ENCODE results near the gene B4GALNT1.

B4GALNT1 gene

GRCh38 chr12:57583008-57583831 lies 49.8 kb downstream of the B4GALNT1 start:
- Histone ChIP-seq H3K36me3 (ENCODE audit: insufficient read depth, low read length) (no peaks in the 10 kb centered on the region), H3K27ac (ENCODE audit: low read depth, low read length) (no peak overlapping the region), H2AFZ (ENCODE audit: low read length, unreplicated experiment) (no peak overlapping the region), H3K27me3 (ENCODE audit: insufficient read depth, low read length) (peaks cover 22% of the 10 kb centered on the region), H3K79me2 (ENCODE audit: control insufficient read depth, insufficient read depth, low read length, unreplicated experiment) (no peaks in the 10 kb centered on the region), H3K4me1 (ENCODE audit: control insufficient read depth, insufficient read depth, low read length, unreplicated experiment) (no peaks in the 10 kb centered on the region), H3K4me3 (ENCODE audit: low read depth, low read length) (no peak overlapping the region)

GRCh38 chr12:57582440-57582839 lies 50.6 kb downstream of the B4GALNT1 start:
- H3K27ac ChIP-seq (ENCODE audit: low read depth, low read length) = no peak overlapping the region
- no peak overlapping the region for H3K4me3 ChIP-seq (ENCODE audit: low read depth, low read length)
- no peaks in the 10 kb centered on the region for H3K79me2 ChIP-seq (ENCODE audit: control insufficient read depth, insufficient read depth, low read length, unreplicated experiment)
- H3K27me3 ChIP-seq (ENCODE audit: insufficient read depth, low read length) = peaks cover 15% of the 10 kb centered on the region
- H2AFZ ChIP-seq (ENCODE audit: low read length, unreplicated experiment) = no peak overlapping the region
- no peaks in the 10 kb centered on the region for H3K4me1 ChIP-seq (ENCODE audit: control insufficient read depth, insufficient read depth, low read length, unreplicated experiment)
- no peaks in the 10 kb centered on the region for H3K36me3 ChIP-seq (ENCODE audit: insufficient read depth, low read length)

- Histone ChIP-seq H3K4me3 (ENCODE audit: low read depth, low read length) (no peak overlapping the region), H3K4me1 (ENCODE audit: control insufficient read depth, insufficient read depth, low read length, unreplicated experiment) (no peaks in the 10 kb centered on the region)
Observed at GRCh38 chr12:57581802-57582201, 51.2 kb downstream of the B4GALNT1 start.

GRCh38 chr12:57580466-57580795 lies 52.6 kb downstream of the B4GALNT1 start:
- Histone ChIP-seq H3K79me2 (ENCODE audit: control insufficient read depth, insufficient read depth, low read length, unreplicated experiment) (no peaks in the 10 kb centered on the region), H3K4me3 (ENCODE audit: low read depth, low read length) (no peak overlapping the region), H2AFZ (ENCODE audit: low read length, unreplicated experiment) (no peak overlapping the region), H3K27me3 (ENCODE audit: insufficient read depth, low read length) (peaks cover 5% of the 10 kb centered on the region; the same call in 1 of the 2 replicates), H3K4me1 (ENCODE audit: control insufficient read depth, insufficient read depth, low read length, unreplicated experiment) (no peaks in the 10 kb centered on the region), H3K27ac (ENCODE audit: low read depth, low read length) (no peak overlapping the region), H3K36me3 (ENCODE audit: insufficient read depth, low read length) (no peaks in the 10 kb centered on the region)

More at GRCh38 chr12:57581802-57582201, 51.2 kb downstream of the B4GALNT1 start:
- H2AFZ ChIP-seq (ENCODE audit: low read length, unreplicated experiment) = no peak overlapping the region
- no peaks in the 10 kb centered on the region for H3K79me2 ChIP-seq (ENCODE audit: control insufficient read depth, insufficient read depth, low read length, unreplicated experiment)
- no peak overlapping the region for H3K27ac ChIP-seq (ENCODE audit: low read depth, low read length)
- H3K27me3 ChIP-seq (ENCODE audit: insufficient read depth, low read length) = peaks cover 11% of the 10 kb centered on the region
- no peaks in the 10 kb centered on the region for H3K36me3 ChIP-seq (ENCODE audit: insufficient read depth, low read length)

- H3K4me1 ChIP-seq (ENCODE audit: control insufficient read depth, insufficient read depth, low read length, unreplicated experiment) = no peaks in the 10 kb centered on the region
- no peak overlapping the region for H3K4me3 ChIP-seq (ENCODE audit: low read depth, low read length)
- no peak overlapping the region for H2AFZ ChIP-seq (ENCODE audit: low read length, unreplicated experiment)
- H3K27me3 ChIP-seq (ENCODE audit: insufficient read depth, low read length) = no peaks in the 10 kb centered on the region
- H3K27ac ChIP-seq (ENCODE audit: low read depth, low read length) = no peak overlapping the region
- H3K79me2 ChIP-seq (ENCODE audit: control insufficient read depth, insufficient read depth, low read length, unreplicated experiment) = no peaks in the 10 kb centered on the region
- H3K36me3 ChIP-seq (ENCODE audit: insufficient read depth, low read length) = no peaks in the 10 kb centered on the region
Observed at GRCh38 chr12:57579677-57580465, 53.1 kb downstream of the B4GALNT1 start.

GRCh38 chr12:57579011-57579410 lies 54.0 kb downstream of the B4GALNT1 start:
- Histone ChIP-seq H3K4me3 (ENCODE audit: low read depth, low read length) (no peak overlapping the region), H3K36me3 (ENCODE audit: insufficient read depth, low read length) (no peaks in the 10 kb centered on the region), H3K79me2 (ENCODE audit: control insufficient read depth, insufficient read depth, low read length, unreplicated experiment) (no peaks in the 10 kb centered on the region), H3K27ac (ENCODE audit: low read depth, low read length) (no peak overlapping the region), H3K4me1 (ENCODE audit: control insufficient read depth, insufficient read depth, low read length, unreplicated experiment) (no peaks in the 10 kb centered on the region), H3K27me3 (ENCODE audit: insufficient read depth, low read length) (no peaks in the 10 kb centered on the region), H2AFZ (ENCODE audit: low read length, unreplicated experiment) (no peak overlapping the region)

GRCh38 chr12:57577981-57578758 lies 54.8 kb downstream of the B4GALNT1 start:
- Histone ChIP-seq H3K79me2 (ENCODE audit: control insufficient read depth, insufficient read depth, low read length, unreplicated experiment) (no peaks in the 10 kb centered on the region), H3K4me1 (ENCODE audit: control insufficient read depth, insufficient read depth, low read length, unreplicated experiment) (no peaks in the 10 kb centered on the region), H3K27ac (ENCODE audit: low read depth, low read length) (no peak overlapping the region), H2AFZ (ENCODE audit: low read length, unreplicated experiment) (no peak overlapping the region), H3K27me3 (ENCODE audit: insufficient read depth, low read length) (no peaks in the 10 kb centered on the region), H3K4me3 (ENCODE audit: low read depth, low read length) (no peak overlapping the region), H3K36me3 (ENCODE audit: insufficient read depth, low read length) (no peaks in the 10 kb centered on the region)

- no peak overlapping the region for H3K4me3 ChIP-seq (ENCODE audit: low read depth, low read length)
- no peaks in the 10 kb centered on the region for H3K36me3 ChIP-seq (ENCODE audit: insufficient read depth, low read length)
- no peak overlapping the region for H3K27ac ChIP-seq (ENCODE audit: low read depth, low read length)
- H2AFZ ChIP-seq (ENCODE audit: low read length, unreplicated experiment) = no peak overlapping the region
- H3K4me1 ChIP-seq (ENCODE audit: control insufficient read depth, insufficient read depth, low read length, unreplicated experiment) = no peaks in the 10 kb centered on the region
- no peaks in the 10 kb centered on the region for H3K79me2 ChIP-seq (ENCODE audit: control insufficient read depth, insufficient read depth, low read length, unreplicated experiment)
- no peaks in the 10 kb centered on the region for H3K27me3 ChIP-seq (ENCODE audit: insufficient read depth, low read length)
Observed at GRCh38 chr12:57576613-57577160, 56.3 kb downstream of the B4GALNT1 start.

Measured in ACC112 (cell line).